ES-I3 (cell line): ENCODE data around the gene AHRR.
"Not testable (repeated sequence)": the region's sequence is repeated elsewhere in the genome, so short reads cannot be mapped to it uniquely, and the experiment has no call there.

Experiments used
- H3K36me3 ChIP-seq: 2 replicates; pipeline ENCODE4 v1.6.1; 2013; ENCODE audit warnings: mild to moderate bottlenecking, low read length, control low read depth, moderate library complexity; ENCODE audit not compliant: insufficient read depth
- H3K4me1 ChIP-seq: 2 replicates; pipeline ENCODE4 v1.6.1; 2013; ENCODE audit warnings: mild to moderate bottlenecking, control low read depth, low read length; ENCODE audit not compliant: insufficient read depth
- H3K9ac ChIP-seq: 2 replicates; pipeline ENCODE4 v1.6.1; 2013; ENCODE audit warnings: low read depth, mild to moderate bottlenecking, low read length, moderate library complexity
- H3K9me3 ChIP-seq: 2 replicates; pipeline ENCODE4 v1.6.1; 2013; ENCODE audit warnings: mild to moderate bottlenecking, low read length, moderate library complexity; ENCODE audit not compliant: control insufficient read depth, insufficient read depth

Gene AHRR

DNA sequence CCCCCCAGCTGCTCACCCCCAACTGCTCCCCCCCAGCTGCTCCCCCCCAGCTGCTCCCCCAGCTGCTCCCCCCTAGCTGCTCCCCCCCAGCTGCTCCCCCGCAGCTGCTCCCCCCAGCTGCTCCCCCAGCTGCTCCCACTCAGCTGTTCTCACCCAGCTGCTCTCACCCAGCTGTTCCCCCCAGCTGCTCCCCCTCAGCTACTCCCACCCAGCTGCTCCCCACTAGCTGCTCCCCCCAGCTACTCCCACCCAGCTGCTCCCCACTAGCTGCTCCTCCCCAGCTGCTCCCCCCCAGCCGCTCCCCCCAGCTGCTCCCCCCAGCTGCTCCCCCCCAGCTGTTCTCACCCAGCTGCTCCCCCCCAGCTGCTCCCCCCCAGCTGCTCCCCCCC is 22.8 kb upstream of the AHRR start:
- Histone ChIP-seq H3K36me3 (no peaks in the 10 kb centered on the region), H3K4me1 (no peaks in the 10 kb centered on the region), H3K9me3 (no peaks in the 10 kb centered on the region), H3K9ac (no peak overlapping the region)

DNA sequence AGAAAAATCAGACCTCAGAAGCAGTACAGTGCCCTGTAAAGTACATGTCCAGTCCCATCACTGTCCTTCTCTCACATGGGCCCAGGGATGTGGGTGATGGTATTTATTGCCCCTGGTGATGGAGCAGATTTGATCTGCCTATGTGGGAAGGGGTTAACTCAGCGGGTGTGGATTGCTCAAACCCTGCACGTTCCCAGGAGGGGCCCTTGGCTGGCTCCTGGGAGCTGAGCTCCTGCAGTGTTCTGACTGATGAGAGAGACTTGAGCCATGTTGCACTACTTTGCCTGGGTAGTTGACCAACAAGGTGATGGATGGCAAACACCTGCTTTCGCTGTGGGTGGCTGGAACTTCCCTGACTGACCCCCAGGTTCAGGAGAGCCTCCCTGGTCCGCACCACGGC is 21.6 kb upstream of the AHRR start:
- H3K4me1 ChIP-seq, H3K9me3 ChIP-seq, H3K9ac ChIP-seq, H3K36me3 ChIP-seq: not testable (repeated sequence)

DNA sequence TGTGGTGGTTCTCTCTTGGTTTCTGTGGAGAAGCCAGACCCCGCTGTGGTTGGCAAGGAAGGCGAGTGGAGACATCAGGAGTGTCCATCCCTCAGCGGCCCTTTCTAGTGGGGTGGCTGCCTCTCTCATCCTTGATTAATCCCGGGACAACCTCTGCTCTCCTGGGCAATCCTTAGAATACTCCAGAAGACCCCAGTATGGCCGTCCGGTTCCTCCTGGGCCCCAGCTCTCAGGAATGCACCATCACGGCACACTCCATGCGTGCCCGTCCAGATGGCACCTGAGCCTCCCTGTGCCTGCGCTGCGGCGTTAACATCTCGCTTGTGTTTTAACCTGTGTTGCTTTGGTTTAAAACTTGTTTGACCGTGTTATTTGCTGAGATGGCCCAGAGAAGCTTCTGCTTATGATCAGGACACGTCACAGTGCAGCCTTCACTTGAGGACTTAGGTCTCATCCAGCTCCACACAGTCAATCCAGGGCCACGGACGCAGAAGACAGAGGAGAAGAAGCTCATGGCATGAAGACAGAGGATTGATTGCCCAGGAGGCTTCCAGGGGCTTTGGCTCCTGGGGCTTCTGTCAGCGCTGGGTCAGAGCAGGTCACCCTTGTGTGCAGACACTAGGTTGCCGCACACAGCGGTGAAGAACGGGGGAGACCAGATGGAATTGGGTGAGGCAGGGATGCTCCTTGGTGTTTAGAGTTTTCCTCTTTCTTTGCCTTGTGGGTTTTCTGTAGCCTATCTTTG is 20.7 kb upstream of the AHRR start:
- not testable (repeated sequence) for H3K36me3 ChIP-seq, H3K9ac ChIP-seq, H3K4me1 ChIP-seq, H3K9me3 ChIP-seq

GRCh38 chr5:302416-302815 is 19.1 kb upstream of the AHRR start:
- H3K4me1 ChIP-seq, H3K9ac ChIP-seq, H3K9me3 ChIP-seq, H3K36me3 ChIP-seq: not testable (repeated sequence)

DNA sequence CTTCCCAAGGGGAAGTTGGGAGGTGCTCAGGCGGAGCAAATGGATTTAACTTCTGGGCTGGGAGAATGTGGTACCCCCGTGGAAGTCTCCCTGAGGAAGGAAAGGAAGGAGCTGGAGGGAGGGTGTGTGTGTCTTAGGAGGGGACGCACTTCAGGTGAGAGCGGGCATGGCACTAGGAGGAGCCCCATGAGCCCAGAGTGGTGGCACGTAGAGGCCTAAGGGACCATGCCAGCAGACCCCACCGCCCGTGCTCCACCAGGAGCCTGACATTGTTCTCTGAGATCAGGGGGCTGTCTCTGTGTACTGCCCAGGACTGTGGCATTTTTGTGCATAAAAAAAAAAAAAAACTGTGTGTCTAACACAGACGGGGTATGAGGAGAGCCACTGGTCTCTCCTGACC is 18.5 kb upstream of the AHRR start:
- Histone ChIP-seq H3K4me1 (no peaks in the 10 kb centered on the region), H3K9me3 (no peaks in the 10 kb centered on the region), H3K36me3 (no peaks in the 10 kb centered on the region; the same call in 1 of the 2 replicates), H3K9ac (no peak overlapping the region)

DNA sequence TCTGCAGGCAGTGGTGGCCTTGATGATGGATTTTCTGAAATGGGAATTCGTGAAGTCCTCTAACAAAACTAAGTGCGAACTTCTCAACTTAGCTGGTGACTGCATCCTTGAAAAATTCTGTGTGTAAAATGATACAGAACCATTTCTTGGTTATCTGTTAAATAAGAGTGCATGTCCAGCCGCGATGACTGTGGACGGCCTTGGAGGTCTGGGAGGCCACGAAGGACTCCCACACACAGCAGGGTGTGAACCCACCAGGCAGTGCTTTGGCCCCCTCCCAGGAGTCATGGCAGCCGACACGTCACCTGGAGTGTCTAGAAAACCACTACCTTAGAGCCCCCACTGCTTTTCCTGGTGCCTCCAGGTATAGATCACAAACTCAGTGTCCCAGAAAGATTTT is 17.8 kb upstream of the AHRR start:
- not testable (repeated sequence) for H3K36me3 ChIP-seq, H3K9me3 ChIP-seq, H3K9ac ChIP-seq, H3K4me1 ChIP-seq

DNA sequence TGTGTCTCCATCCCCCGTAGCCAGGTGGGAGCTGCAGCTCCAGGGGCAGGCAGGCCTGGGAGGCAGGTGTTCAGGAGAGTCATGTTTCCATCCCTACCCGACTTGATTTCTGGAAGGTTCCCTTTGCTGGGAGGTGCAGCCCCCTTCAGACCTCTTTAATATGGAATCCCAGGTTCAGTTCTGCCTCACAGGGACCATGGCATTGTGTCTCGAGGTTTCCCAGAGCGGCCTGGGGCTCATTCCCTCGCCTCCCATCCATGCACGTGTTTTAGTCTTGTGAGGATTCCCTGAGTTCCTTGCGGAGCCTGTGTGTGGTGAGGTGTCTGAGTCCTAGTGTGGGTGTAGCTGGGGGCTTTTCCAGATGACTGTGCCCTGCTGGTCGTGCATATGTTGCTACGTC is 16.5 kb upstream of the AHRR start:
- 0 out of 2 replicates have a peak, but pooled peaks cover 7% of the 10 kb centered on the region for H3K4me1 ChIP-seq

GRCh38 chr5:305459-305858 is 16.1 kb upstream of the AHRR start:
- H3K9ac ChIP-seq: no peak overlapping the region
- H3K4me1 ChIP-seq: 0 out of 2 replicates have a peak, but pooled peaks cover 7% of the 10 kb centered on the region
- H3K36me3 ChIP-seq: no peaks in the 10 kb centered on the region; the same call in 1 of the 2 replicates
- no peaks in the 10 kb centered on the region for H3K9me3 ChIP-seq

More for the DNA sequence above, 16.5 kb upstream of the AHRR start:
- Histone ChIP-seq H3K36me3 (no peaks in the 10 kb centered on the region; the same call in 1 of the 2 replicates), H3K9me3 (no peaks in the 10 kb centered on the region), H3K9ac (no peak overlapping the region)

DNA sequence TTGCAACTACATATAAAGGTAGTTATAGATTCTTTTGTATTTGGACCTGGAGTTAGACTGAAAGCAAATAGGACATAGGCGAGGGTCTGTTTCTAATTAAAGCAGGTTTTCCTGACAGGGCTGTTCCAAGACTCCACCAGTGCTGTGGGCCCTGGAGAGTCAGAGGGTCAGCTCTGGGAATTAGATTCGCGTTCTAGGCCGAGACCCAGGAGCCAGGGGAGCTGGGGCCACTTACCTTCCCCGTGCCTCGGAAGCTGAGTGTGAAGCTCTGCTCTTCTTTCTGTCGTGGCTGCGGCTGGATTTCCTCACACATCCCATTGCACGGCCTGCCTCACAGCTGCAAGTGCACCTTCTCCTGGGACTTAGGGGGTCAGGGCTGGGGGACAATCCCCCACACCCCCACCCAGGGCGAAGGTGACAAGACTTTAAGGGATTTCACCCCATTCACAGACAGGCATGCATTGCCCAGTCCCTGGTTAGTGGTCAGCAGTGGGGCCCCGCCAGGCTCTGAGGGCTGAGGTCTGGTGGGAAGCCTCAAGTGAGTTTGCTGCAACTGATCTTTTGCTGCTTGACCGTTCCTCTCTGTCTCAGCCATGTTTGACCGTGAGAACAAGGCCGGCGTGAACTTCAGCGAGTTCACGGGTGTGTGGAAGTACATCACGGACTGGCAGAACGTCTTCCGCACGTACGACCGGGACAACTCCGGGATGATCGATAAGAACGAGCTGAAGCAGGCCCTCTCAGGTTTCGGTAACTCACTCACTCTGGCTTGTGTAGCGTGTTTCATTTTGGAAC is 15.3 kb upstream of the AHRR start:
- no peaks in the 10 kb centered on the region for H3K9me3 ChIP-seq
- H3K36me3 ChIP-seq: no peaks in the 10 kb centered on the region; the same call in 1 of the 2 replicates
- no peak overlapping the region for H3K9ac ChIP-seq
- 0 out of 2 replicates have a peak, but pooled peaks cover 7% of the 10 kb centered on the region for H3K4me1 ChIP-seq

DNA sequence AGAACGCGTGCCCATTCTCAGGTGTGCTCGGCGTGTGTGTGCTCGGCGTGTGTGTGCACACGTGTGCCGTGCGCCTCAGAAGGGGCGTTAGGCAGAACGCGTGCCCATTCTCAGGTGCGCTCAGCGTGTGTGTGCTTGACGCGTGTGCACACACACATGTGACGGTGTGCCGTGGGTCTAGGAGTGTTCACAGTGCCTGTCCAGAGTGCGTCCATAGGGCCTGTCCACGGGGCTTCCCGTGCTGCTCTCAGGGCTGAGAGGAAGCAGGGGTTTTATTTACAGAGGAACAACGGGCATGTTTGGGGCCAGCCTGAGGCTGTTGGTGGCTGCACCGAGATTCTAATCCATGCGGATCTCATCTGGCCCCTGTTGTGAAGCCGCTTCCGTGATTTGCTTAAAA is 14.2 kb upstream of the AHRR start:
- Histone ChIP-seq H3K9me3 (no peaks in the 10 kb centered on the region), H3K4me1 (0 out of 2 replicates have a peak, but pooled peaks cover 7% of the 10 kb centered on the region), H3K9ac (no peak overlapping the region), H3K36me3 (no peaks in the 10 kb centered on the region; the same call in 1 of the 2 replicates)

GRCh38 chr5:307794-308579 is 13.5 kb upstream of the AHRR start:
- Histone ChIP-seq H3K36me3 (no peaks in the 10 kb centered on the region; the same call in 1 of the 2 replicates), H3K9me3 (no peaks in the 10 kb centered on the region), H3K4me1 (0 out of 2 replicates have a peak, but pooled peaks cover 7% of the 10 kb centered on the region), H3K9ac (no peak overlapping the region)

GRCh38 chr5:308672-309271 is 12.7 kb upstream of the AHRR start:
- Histone ChIP-seq H3K4me1 (0 out of 2 replicates have a peak, but pooled peaks cover 7% of the 10 kb centered on the region), H3K9me3 (no peaks in the 10 kb centered on the region), H3K9ac (no peak overlapping the region), H3K36me3 (no peaks in the 10 kb centered on the region; the same call in 1 of the 2 replicates)

- H3K9ac ChIP-seq, H3K4me1 ChIP-seq, H3K9me3 ChIP-seq, H3K36me3 ChIP-seq: not testable (repeated sequence)
Observed at GRCh38 chr5:309831-310230, 11.7 kb upstream of the AHRR start.

- H3K4me1 ChIP-seq: 0 out of 2 replicates have a peak, but pooled peaks cover 7% of the 10 kb centered on the region
- H3K36me3 ChIP-seq: no peaks in the 10 kb centered on the region; the same call in 1 of the 2 replicates
- H3K9ac ChIP-seq: no peak overlapping the region
- no peaks in the 10 kb centered on the region for H3K9me3 ChIP-seq
Observed at GRCh38 chr5:310516-310915, 11.0 kb upstream of the AHRR start.
